ENCODE data around the gene FAM107B.

DNA sequence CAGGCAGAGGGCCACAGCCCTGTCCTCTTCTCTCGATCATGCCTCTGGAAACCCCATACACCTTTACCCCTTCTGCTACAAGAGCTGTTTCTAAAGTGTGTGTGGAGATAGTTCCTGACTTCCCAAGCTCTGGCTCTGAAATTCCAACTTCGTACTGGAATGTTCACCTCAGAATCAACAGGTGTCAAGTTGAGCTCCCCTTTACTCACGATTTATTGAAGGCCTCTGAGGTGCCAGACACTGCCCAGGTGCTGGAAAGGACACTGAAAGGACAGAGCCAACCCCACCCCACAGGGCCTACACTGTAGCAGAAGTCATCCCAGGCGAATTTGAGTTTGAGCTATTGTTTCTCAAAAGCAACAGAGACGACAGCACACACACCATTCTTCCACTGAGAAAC, 234.1 kb downstream of the FAM107B start:
- TF ChIP-seq, protein P1, sequence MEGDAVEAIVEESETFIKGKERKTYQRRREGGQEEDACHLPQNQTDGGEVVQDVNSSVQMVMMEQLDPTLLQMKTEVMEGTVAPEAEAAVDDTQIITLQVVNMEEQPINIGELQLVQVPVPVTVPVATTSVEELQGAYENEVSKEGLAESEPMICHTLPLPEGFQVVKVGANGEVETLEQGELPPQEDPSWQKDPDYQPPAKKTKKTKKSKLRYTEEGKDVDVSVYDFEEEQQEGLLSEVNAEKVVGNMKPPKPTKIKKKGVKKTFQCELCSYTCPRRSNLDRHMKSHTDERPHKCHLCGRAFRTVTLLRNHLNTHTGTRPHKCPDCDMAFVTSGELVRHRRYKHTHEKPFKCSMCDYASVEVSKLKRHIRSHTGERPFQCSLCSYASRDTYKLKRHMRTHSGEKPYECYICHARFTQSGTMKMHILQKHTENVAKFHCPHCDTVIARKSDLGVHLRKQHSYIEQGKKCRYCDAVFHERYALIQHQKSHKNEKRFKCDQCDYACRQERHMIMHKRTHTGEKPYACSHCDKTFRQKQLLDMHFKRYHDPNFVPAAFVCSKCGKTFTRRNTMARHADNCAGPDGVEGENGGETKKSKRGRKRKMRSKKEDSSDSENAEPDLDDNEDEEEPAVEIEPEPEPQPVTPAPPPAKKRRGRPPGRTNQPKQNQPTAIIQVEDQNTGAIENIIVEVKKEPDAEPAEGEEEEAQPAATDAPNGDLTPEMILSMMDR (IDR thresholded peaks at IDR 0.05; ENCODE audit: low read depth, low read length, missing input control), result no peak
- TF ChIP-seq RXRA (IDR thresholded peaks at IDR 0.05), result no peak
- TF ChIP-seq, protein P2, sequence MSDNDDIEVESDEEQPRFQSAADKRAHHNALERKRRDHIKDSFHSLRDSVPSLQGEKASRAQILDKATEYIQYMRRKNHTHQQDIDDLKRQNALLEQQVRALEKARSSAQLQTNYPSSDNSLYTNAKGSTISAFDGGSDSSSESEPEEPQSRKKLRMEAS (IDR thresholded peaks at IDR 0.05), result no peak
- no peak for TF ChIP-seq RAD21 (IDR thresholded peaks at IDR 0.05)
- no peak for TF ChIP-seq GABPA (IDR thresholded peaks at IDR 0.05 in 1 of 2, conservative IDR thresholded peaks at IDR 0.05 in 1 of 2)
- no peak for TF ChIP-seq HNF4G (IDR thresholded peaks at IDR 0.05)
